ENCODE results near the gene ZNF726.
"Not testable (repeated sequence)": the region's sequence is repeated elsewhere in the genome, so short reads cannot be mapped to it uniquely, and the experiment has no call there.

ZNF726 gene

GRCh38 chr19:23949611-23950010 is 34.9 kb downstream of the ZNF726 start:
- DNase-seq, result no peak

DNA sequence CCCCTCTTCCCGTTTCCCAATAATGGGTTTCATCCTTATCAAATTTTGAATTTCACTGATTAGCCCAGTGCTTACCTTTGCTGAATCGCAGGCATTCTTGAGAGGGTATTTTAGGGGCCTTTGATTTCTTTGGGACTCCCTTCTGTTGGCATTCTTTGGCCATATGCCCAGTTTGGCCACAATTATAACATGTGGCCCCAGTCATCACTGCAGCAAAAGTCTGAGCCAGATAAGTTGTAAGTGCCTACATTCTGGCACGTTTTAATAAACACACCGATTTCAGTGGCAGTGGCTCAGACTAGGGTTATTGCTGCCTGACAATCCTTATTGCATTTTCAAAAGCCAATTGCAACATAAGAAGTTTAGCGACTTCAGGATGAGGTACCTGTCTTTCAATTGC is 41.4 kb downstream of the ZNF726 start:
- DNase-seq, result no peak

DNA sequence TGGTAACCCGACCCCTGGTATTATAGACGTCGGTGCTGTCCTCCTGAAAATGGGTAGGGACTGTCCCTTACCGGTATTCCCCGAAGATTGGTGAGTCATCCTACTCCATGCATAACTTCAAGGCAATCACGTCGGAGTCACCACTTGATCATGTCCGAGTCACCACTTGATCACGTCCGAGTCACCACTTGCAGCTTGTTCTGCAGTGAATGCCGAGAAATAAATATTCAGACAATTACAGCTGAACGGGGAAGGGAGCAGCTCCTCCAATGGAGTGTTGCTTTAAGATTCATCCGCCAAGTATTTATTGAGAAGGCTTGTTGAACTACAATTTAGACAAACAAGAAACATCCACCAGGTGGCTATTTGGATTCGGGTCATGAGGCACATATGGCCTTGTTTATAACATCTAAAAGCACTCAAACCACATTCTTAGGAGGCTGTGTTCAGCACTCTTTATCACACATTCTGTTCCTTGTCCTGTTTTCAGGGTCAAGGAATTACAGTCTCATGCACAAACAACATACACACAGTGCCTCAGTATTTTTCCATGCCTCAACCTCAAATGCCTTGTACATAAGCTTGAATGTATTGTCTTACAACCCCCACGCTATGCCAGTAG is 43.1 kb downstream of the ZNF726 start:
- no peak for DNase-seq

GRCh38 chr19:23963396-23963795 is 48.7 kb downstream of the ZNF726 start:
- DNase-seq, result not testable (repeated sequence)

GRCh38 chr19:23963881-23964280 is 49.2 kb downstream of the ZNF726 start:
- DNase-seq, result not testable (repeated sequence)

DNA sequence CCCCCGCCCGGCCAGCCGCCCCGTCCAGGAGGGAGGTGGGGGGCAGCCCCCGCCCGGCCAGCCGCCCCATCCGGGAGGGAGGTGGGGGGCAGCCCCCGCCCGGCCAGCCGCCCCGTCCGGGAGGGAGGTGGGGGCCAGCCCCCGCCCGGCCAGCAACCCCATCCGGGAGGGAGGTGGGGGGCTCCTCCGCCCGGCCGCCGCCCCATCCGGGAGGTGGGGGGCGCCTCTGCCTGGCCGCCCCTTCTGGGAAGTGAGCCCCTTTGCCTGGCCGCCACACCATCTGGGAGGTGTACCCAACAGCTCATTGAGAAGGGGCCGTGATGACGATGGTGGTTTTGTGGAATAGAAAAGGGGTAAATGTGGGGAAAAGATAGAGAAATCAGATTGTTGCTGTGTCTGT is 49.6 kb downstream of the ZNF726 start:
- not testable (repeated sequence) for DNase-seq

DNA sequence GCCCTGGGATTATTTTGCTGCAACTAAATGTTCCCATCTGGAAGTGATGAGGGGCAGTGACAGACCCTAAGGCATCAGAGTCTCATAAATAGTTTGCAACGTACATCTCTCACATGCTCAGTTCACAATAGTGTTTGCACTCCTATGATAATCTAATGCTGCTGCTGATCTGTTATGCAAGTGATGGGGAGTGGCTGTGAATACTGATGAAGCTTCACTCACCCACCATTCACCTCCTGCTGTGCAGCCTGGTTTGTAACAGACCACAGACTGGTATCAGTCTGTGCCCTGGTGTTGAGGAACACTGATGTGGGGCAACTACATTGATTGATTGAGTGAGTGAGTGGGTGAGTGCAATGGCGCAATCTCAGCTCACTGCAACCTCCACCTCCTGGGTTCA is 54.9 kb downstream of the ZNF726 start:
- no peak for DNase-seq

DNA sequence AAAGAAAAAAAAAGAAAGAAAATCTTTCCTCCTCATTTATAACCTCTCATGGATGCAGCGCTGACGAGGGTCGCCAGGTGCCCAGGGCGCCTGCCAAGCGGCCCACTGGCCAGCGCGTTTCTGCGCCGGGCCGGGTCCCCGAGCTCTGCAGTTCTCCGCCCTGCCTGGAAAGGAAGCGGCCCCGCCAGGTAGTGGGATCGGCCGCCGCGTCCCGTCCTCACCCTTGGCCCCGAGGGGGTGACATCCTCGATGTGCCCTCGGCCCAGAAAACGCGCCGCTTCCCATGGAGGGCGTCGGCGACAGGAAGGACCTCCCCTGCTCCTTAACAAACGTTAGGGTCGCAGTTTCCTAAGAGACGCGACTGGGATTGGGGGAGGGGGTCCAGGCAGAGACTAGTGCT is 56.9 kb downstream of the ZNF726 start:
- DNase-seq, result no peak

GRCh38 chr19:23972161-23972560 is 57.5 kb downstream of the ZNF726 start:
- no peak for DNase-seq

DNA sequence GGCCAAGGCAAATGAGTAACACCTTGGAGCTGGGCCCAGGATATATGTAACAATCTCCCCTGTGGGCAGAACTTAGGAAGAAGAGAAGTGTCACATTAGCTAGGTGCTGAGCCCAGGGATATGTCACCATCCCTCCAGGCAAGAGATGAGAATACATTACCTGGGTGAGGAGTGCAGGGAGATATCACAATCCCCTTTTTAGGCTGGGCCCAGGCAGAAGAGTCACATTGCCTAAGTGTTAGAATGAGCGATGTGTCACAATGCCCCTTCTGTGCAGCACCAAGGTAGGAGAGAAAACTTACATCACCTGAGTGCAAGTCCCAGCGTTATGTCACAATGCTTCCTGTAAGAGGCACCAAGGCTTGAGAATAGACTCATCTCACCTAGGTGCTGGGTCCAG is 60.3 kb downstream of the ZNF726 start:
- DNase-seq, result no peak

DNA sequence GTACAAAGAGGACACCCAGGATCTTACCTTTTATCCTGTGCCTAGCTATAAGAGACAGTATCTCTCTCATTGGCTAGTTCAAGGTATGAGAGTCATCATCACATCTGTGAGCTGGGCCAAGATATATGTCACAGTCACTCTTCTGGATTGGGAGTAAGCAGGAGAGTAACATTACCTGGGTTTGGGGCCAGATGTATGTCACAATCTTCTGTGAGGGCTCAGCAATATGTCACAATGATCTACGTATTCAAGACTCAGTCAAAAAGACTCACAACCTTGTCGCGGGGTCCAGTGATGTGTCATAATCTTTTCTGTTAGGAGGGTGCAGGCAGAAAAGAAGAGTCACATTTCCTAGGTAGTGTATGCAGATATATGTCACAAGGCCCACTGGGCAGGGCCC is 61.9 kb downstream of the ZNF726 start:
- DNase-seq, result not testable (repeated sequence)

DNA sequence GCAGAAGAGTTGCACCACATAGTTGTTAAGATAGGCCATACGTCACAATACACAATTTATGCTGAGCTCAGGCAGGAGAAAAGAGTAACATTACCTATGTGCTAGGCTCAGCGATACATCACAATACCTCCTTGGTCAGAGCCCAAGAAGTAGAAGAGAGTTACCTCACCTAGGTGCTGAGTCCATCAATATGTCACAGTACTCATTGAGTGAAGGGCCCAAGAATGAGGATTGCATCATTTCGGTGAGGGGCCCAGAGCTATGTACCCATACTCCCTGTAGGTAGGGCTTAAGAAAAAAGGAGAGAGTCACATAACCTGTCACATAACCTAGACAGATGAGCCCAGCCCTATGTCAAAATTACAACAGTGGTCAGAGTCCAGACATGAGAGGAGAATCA is 62.6 kb downstream of the ZNF726 start:
- DNase-seq, result not testable (repeated sequence)

DNA sequence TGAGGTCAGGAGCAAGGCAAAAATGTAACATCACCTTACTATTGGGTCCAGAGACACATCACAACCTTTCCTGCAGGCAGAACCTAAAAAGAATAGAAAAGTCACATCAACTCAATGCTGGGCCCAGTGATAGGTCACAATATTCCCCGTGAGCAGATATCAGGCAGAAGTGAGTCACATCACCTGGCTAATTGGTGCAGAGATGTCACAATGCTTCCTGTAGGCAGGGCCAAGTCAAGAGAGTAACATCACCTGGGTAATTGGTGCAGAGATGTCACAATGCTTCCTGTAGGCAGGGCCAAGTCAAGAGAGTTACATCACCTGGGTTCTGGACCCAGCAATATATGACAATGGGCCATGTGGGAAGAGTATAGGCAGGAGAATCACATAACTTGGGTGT is 63.4 kb downstream of the ZNF726 start:
- no peak for DNase-seq

DNA sequence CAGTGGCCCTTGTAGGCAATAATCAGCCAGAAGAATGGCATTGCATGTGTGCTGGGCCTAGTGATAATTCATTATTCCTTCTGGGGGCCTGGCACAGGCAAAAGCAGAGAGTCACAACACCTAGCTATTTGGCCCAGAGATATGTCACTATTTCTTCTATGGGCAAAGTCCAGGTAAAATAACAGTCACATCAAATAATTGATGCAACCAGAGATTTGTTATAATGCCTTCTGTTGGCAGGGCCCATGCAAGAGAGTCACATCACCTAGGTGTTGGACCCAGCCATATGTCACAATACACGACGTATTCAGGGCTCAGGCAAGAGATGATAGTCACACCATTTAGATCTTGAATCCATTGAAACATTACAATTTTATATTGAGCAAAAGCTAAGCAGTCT is 66.1 kb downstream of the ZNF726 start:
- DNase-seq, result no peak

DNA sequence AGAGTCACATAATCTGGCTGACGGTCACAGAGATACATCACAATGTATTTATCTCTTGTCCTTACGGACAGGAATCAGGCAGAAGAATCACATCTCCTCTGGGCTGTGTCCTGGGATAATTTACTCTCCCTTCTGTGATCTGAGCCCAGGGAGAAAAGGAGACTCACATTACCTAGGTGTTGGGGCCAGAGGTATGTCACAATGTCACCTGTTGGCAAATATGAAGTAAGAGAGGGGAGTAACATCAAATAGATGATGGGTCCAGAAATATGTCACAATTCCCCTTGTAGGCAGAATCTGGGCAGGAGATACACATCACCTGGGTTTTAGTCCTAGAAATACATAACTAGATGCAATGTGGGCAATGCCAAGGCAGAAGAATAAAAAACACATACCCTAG is 67.2 kb downstream of the ZNF726 start:
- DNase-seq, result no peak

GRCh38 chr19:23983406-23983805 is 68.7 kb downstream of the ZNF726 start:
- no peak for DNase-seq
